HepG2 (cell line): Measurements from ENCODE around the gene CPNE1. TPM values are rescaled to one million over a fixed set of nuclear protein-coding genes. Genes with fewer than 3 reads are reported as not detected.

Source experiments
- GTF3A ChIP-seq: sonication (generic); formaldehyde crosslinking; conservative IDR thresholded peaks from 2 replicates; pipeline ENCODE4 v1.4.0; 2020; ENCODE audit warnings: mild to moderate bottlenecking, missing genetic modification reagents
- LRRFIP1 ChIP-seq: sonication (generic); formaldehyde crosslinking; conservative IDR thresholded peaks from 2 replicates; pipeline ENCODE4 v1.4.0; 2020; ENCODE audit warnings: missing genetic modification reagents
- MTF1 ChIP-seq: sonication (generic); formaldehyde crosslinking; IDR thresholded peaks from 2 replicates; pipeline ENCODE4 v1.5.0; 2020; ENCODE audit warnings: missing genetic modification reagents
- RXRA ChIP-seq: sonication (generic); formaldehyde crosslinking; IDR thresholded peaks from 2 replicates; pipeline ENCODE4 v1.5.1; 2020; ENCODE audit warnings: missing genetic modification reagents
- SMYD3 ChIP-seq: sonication (generic); formaldehyde crosslinking; IDR thresholded peaks from 2 replicates; pipeline ENCODE4 v1.8.1; 2023; ENCODE audit warnings: mild to moderate bottlenecking, missing genetic modification reagents
- SNAPC2 ChIP-seq: sonication (generic); formaldehyde crosslinking; IDR thresholded peaks from 2 replicates; pipeline ENCODE4 v1.8.1; 2022; ENCODE audit warnings: mild to moderate bottlenecking, missing genetic modification reagents
- TAF15 ChIP-seq: fragments of 200-400 bp; formaldehyde crosslinking; IDR thresholded peaks from one replicate; pipeline ENCODE4 v1.6.1; 2018; ENCODE audit warnings: mild to moderate bottlenecking, low read depth, low read length; ENCODE audit not compliant: poor library complexity, severe bottlenecking
- TP53 ChIP-seq: sonication (generic); formaldehyde crosslinking; conservative IDR thresholded peaks from 2 replicates; pipeline ENCODE4 v1.4.0; 2020; ENCODE audit warnings: missing genetic modification reagents
- ZFP36L1 ChIP-seq: sonication (generic); formaldehyde crosslinking; IDR thresholded peaks from 2 replicates; pipeline ENCODE4 v1.8.0; 2022; ENCODE audit warnings: mild to moderate bottlenecking, missing genetic modification reagents, moderate library complexity
- ZNF256 ChIP-seq: sonication (generic); formaldehyde crosslinking; conservative IDR thresholded peaks from 2 replicates; pipeline ENCODE4 v1.4.0; 2020; ENCODE audit warnings: missing genetic modification reagents
- ZNF598 ChIP-seq: sonication (generic); formaldehyde crosslinking; IDR thresholded peaks from 2 replicates; pipeline ENCODE4 v1.5.1; 2020; ENCODE audit warnings: mild to moderate bottlenecking, missing genetic modification reagents, borderline replicate concordance
- ZNF776 ChIP-seq: sonication (generic); formaldehyde crosslinking; IDR thresholded peaks from 2 replicates; pipeline ENCODE4 v1.4.0; 2020; ENCODE audit warnings: mild to moderate bottlenecking, missing genetic modification reagents
- polyA plus RNA-seq, 8 experiments: library from polyadenylated mRNA; depleted of rRNA in 3 of 8; stranded (reverse) in 7 of 8; unstranded in 1 of 8; fragments of >200 nt; fragmentation: Illumina TruSeq in 4 of 8; extraction: Trizol in 4 of 8; gene quantifications; 2 replicates each; pipeline versions ENCODE4 v1.2.1 to v1.2.3, GENCODE V29; 2011 to 2016; ENCODE audit warnings: low read depth in 4 of 8, missing spikeins in 1 of 8, mixed read lengths in 1 of 8; ENCODE audit not compliant: insufficient read depth in 1 of 8
- total RNA-seq, 5 experiments: library from RNA; depleted of rRNA; stranded (reverse); fragments of >200 nt; fragmentation: Illumina TruSeq; extraction: Trizol; gene quantifications; 2 replicates each; pipeline ENCODE4 v1.2.3, GENCODE V29; 2016; ENCODE audit warnings: low read depth in 1 of 5
- TF ChIP-seq, protein P1 (sequence below): sonication (generic); formaldehyde crosslinking; IDR thresholded peaks from 2 replicates; pipeline ENCODE4 v1.4.0; 2020; ENCODE audit warnings: missing genetic modification reagents, mild to moderate bottlenecking, borderline replicate concordance
- TF ChIP-seq, protein P2 (sequence below): sonication (generic); formaldehyde crosslinking; IDR thresholded peaks from 2 replicates; pipeline ENCODE4 v1.5.0; 2020; ENCODE audit warnings: missing genetic modification reagents
- TF ChIP-seq, protein P3 (sequence below): sonication (generic); formaldehyde crosslinking; IDR thresholded peaks from 2 replicates; pipeline ENCODE4 v1.4.0; 2020; ENCODE audit warnings: missing genetic modification reagents, borderline replicate concordance
- TF ChIP-seq, protein P4 (sequence below): sonication (generic); formaldehyde crosslinking; IDR thresholded peaks from 2 replicates; pipeline ENCODE4 v1.5.1; 2020; ENCODE audit warnings: mild to moderate bottlenecking, moderate library complexity, missing genetic modification reagents

CPNE1 gene
- total and polyA plus RNA-seq, 2 of the 13 experiments (the other 11 are each of a cell fraction or from before 2014, with no cell fraction given), result 408 to 431 TPM

- TF ChIP-seq ZFP36L1 (CRISPR knock-in tag), result no peak
- TF ChIP-seq ZNF598, result no peak
- TF ChIP-seq, protein P1, sequence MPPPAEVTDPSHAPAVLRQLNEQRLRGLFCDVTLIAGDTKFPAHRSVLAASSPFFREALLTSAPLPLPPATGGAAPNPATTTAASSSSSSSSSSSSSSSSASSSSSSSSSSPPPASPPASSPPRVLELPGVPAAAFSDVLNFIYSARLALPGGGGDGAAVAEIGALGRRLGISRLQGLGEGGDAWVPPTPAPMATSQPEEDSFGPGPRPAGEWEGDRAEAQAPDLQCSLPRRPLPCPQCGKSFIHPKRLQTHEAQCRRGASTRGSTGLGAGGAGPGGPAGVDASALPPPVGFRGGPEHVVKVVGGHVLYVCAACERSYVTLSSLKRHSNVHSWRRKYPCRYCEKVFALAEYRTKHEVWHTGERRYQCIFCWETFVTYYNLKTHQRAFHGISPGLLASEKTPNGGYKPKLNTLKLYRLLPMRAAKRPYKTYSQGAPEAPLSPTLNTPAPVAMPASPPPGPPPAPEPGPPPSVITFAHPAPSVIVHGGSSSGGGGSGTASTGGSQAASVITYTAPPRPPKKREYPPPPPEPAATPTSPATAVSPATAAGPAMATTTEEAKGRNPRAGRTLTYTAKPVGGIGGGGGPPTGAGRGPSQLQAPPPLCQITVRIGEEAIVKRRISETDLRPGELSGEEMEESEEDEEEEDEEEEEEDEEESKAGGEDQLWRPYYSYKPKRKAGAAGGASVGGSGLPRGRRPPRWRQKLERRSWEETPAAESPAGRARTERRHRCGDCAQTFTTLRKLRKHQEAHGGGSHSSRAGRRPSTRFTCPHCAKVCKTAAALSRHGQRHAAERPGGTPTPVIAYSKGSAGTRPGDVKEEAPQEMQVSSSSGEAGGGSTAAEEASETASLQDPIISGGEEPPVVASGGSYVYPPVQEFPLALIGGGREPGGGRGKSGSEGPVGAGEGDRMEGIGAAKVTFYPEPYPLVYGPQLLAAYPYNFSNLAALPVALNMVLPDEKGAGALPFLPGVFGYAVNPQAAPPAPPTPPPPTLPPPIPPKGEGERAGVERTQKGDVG (CRISPR knock-in tag), result no peak
- TF ChIP-seq TAF15, result no peak
- TF ChIP-seq GTF3A (CRISPR knock-in tag), result no peak
- TF ChIP-seq SNAPC2, result peak; percentile 77; the same call in 1 of the 2 replicates
- TF ChIP-seq MTF1, result no peak
- TF ChIP-seq, protein P2, sequence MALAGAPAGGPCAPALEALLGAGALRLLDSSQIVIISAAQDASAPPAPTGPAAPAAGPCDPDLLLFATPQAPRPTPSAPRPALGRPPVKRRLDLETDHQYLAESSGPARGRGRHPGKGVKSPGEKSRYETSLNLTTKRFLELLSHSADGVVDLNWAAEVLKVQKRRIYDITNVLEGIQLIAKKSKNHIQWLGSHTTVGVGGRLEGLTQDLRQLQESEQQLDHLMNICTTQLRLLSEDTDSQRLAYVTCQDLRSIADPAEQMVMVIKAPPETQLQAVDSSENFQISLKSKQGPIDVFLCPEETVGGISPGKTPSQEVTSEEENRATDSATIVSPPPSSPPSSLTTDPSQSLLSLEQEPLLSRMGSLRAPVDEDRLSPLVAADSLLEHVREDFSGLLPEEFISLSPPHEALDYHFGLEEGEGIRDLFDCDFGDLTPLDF (CRISPR knock-in tag), result 0 out of 2 replicates have a peak, but pooled peaks have one; percentile 24
- no peak for TF ChIP-seq TP53 (CRISPR knock-in tag)
- TF ChIP-seq, protein P3, sequence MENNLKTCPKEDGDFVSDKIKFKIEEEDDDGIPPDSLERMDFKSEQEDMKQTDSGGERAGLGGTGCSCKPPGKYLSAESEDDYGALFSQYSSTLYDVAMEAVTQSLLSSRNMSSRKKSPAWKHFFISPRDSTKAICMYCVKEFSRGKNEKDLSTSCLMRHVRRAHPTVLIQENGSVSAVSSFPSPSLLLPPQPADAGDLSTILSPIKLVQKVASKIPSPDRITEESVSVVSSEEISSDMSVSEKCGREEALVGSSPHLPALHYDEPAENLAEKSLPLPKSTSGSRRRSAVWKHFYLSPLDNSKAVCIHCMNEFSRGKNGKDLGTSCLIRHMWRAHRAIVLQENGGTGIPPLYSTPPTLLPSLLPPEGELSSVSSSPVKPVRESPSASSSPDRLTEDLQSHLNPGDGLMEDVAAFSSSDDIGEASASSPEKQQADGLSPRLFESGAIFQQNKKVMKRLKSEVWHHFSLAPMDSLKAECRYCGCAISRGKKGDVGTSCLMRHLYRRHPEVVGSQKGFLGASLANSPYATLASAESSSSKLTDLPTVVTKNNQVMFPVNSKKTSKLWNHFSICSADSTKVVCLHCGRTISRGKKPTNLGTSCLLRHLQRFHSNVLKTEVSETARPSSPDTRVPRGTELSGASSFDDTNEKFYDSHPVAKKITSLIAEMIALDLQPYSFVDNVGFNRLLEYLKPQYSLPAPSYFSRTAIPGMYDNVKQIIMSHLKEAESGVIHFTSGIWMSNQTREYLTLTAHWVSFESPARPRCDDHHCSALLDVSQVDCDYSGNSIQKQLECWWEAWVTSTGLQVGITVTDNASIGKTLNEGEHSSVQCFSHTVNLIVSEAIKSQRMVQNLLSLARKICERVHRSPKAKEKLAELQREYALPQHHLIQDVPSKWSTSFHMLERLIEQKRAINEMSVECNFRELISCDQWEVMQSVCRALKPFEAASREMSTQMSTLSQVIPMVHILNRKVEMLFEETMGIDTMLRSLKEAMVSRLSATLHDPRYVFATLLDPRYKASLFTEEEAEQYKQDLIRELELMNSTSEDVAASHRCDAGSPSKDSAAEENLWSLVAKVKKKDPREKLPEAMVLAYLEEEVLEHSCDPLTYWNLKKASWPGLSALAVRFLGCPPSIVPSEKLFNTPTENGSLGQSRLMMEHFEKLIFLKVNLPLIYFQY (CRISPR knock-in tag), result no peak
- TF ChIP-seq, protein P4, sequence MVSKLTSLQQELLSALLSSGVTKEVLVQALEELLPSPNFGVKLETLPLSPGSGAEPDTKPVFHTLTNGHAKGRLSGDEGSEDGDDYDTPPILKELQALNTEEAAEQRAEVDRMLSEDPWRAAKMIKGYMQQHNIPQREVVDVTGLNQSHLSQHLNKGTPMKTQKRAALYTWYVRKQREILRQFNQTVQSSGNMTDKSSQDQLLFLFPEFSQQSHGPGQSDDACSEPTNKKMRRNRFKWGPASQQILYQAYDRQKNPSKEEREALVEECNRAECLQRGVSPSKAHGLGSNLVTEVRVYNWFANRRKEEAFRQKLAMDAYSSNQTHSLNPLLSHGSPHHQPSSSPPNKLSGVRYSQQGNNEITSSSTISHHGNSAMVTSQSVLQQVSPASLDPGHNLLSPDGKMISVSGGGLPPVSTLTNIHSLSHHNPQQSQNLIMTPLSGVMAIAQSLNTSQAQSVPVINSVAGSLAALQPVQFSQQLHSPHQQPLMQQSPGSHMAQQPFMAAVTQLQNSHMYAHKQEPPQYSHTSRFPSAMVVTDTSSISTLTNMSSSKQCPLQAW (CRISPR knock-in tag), result no peak
- TF ChIP-seq SMYD3 (CRISPR knock-in tag), result peak; percentile 90; the same call in 1 of the 2 replicates
- peak; percentile 54; the same call in 1 of the 2 replicates for TF ChIP-seq RXRA (CRISPR knock-in tag)
- no peak for TF ChIP-seq LRRFIP1 (CRISPR knock-in tag)
- no peak for TF ChIP-seq ZNF776 (CRISPR knock-in tag)
- TF ChIP-seq ZNF256, result 0 out of 2 replicates have a peak, but pooled peaks have one; percentile 60
Observed at GRCh38 chr20:35702051-35702823, 37.5 kb upstream of the CPNE1 start (continued).
